GM18951 (cell line): Measurements from ENCODE around the gene LCA5L.
"Not testable (repeated sequence)": the region's sequence is repeated elsewhere in the genome, so short reads cannot be mapped to it uniquely, and the experiment has no call there.

ENCODE experiments used
- POLR2A ChIP-seq: IDR thresholded peaks from 4 replicates; pipeline ENCODE4 v1.6.1; 2011; ENCODE audit warnings: mild to moderate bottlenecking; ENCODE audit not compliant: insufficient read length, insufficient read depth; ENCODE audit errors: extremely low read depth
- in situ Hi-C: fragments of 300-500 bp; cut with MboI; formaldehyde crosslinking; loops from one replicate; pipeline ENCODE4 v1.12.0; 2022; ENCODE audit warnings: low sequenced_read_pairs, mixed read lengths, inconsistent platforms; ENCODE audit not compliant: unreplicated experiment

The LCA5L gene

GRCh38 chr21:39390212-39390765 is 55.3 kb downstream of the LCA5L start:
- no peak for TF ChIP-seq POLR2A
- in situ Hi-C loops, result no loop called here

- in situ Hi-C loops, result no loop called here
- TF ChIP-seq POLR2A, result no peak
These were observed 56.8 kb downstream of the LCA5L start for GRCh38 chr21:39388811-39389155.

GRCh38 chr21:39388038-39388810 is 57.4 kb downstream of the LCA5L start:
- in situ Hi-C loops, result no loop called here

GRCh38 chr21:39387461-39388037 is 58.0 kb downstream of the LCA5L start:
- peak; percentile 49 for TF ChIP-seq POLR2A
- in situ Hi-C loops, result no loop called here

More at GRCh38 chr21:39388038-39388810, 57.4 kb downstream of the LCA5L start:
- TF ChIP-seq POLR2A, result no peak

GRCh38 chr21:39386899-39387298 is 58.7 kb downstream of the LCA5L start:
- in situ Hi-C loops, result no loop called here
- TF ChIP-seq POLR2A, result no peak

GRCh38 chr21:39386194-39386593 is 59.4 kb downstream of the LCA5L start:
- in situ Hi-C loops, result no loop called here
- no peak for TF ChIP-seq POLR2A

- TF ChIP-seq POLR2A, result no peak
- in situ Hi-C loops, result no loop called here
These were observed 60.1 kb downstream of the LCA5L start for GRCh38 chr21:39385299-39386145.

- no peak for TF ChIP-seq POLR2A
- in situ Hi-C loops, result no loop called here
These were observed 60.8 kb downstream of the LCA5L start for GRCh38 chr21:39384674-39385298.

GRCh38 chr21:39382096-39382495 is 63.5 kb downstream of the LCA5L start:
- in situ Hi-C loops, result not testable (repeated sequence)

- no peak for TF ChIP-seq POLR2A
- in situ Hi-C loops, result no loop called here
These were observed 64.6 kb downstream of the LCA5L start for GRCh38 chr21:39381009-39381408.

- in situ Hi-C loops, result no loop called here
- TF ChIP-seq POLR2A, result peak; percentile 85
These were observed 65.3 kb downstream of the LCA5L start for GRCh38 chr21:39379986-39380891.

GRCh38 chr21:39377444-39378050 is 68.0 kb downstream of the LCA5L start:
- in situ Hi-C loops, result no loop called here
- TF ChIP-seq POLR2A, result no peak
